NCI-H1417 (cell line): Measurements from ENCODE around the gene TCERG1L.
A peak's percentile ranks its signal among the peaks of the same experiment; 100 is the strongest.
"Not testable (repeated sequence)": the region's sequence is repeated elsewhere in the genome, so short reads cannot be mapped to it uniquely, and the experiment has no call there.

Experiments used
- DNase-seq, 3 experiments: peaks; one replicate each; lab custom pipeline; 2025; lab: John Stamatoyannopoulos, UW

Gene TCERG1L

DNA sequence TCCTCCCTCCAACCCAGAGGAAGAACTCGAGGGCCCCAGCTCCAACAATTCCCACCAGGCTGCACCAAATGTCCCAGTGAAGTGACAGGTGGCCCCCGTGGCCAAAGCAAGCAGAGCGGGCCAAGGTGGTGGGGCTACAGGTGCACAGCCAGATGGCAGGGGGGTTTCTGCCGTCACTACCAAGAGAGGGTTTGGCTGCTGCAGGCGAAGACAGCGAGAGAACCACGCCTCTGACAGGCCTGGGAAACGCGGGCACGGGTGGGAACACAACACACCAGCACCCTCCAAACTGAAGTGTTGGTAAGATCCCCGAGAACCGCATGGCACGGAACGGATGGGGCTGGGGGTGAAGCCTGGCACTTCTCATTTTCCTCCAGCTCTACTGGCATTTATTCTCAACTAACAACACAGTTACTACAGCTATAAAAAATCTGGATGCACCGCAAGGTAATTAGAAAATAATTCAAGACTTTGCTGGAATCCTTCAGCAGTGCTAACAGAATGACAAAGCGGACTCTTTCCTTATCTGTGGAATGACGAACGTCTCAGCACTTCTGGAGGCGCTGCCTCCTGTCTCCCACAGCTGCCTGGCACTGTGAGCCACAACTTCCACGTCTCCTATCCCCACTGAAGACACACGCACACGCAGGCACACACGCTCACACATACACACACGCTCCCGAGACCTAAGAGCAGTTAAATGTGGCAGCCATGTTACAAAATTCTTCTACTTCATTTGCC lies 167.9 kb downstream of the TCERG1L start:
- DNase-seq = no peak

DNA sequence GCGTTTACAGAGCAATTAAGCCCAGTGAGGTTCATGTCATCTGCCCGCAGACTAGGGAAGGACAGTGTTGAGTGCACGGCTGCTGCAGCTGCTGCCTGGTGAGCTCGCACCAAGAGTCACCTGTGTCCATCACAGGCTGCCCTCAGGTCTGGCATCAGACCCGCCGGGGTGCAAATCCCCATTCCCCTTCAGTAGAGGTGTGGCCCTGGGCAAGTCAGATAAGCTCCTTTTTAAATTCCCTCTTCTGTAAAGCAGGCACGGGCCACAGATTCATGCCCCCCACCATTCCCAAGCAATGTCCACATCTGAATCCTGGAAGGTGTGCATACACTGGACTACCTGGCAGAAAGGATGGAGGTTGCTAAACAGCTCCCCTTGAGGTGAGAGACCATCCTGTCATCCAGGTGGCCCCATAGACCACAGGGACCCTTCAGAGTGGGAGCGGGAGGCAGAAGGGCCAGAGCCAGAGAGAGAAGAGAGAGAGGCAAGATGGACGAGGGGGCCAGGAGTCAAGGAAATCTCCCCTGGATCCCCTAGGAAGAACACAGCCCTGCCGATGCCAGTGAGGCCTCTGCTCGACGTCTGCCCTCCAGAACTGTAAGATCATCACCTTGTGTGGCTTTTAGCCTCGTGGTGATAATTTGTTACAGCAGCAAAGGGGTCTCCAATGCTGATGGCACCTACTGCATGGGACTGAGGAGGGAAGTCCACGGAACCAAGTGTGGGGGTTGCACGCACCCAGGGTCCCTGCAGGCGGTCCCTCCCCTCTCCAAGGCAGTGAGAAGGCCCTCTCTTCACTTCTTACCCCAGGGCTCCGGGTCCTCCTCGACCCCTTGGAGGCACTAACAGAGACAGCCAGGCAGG lies 168.8 kb downstream of the TCERG1L start:
- DNase-seq = peak in 1 of 3 experiments; percentile 71

DNA sequence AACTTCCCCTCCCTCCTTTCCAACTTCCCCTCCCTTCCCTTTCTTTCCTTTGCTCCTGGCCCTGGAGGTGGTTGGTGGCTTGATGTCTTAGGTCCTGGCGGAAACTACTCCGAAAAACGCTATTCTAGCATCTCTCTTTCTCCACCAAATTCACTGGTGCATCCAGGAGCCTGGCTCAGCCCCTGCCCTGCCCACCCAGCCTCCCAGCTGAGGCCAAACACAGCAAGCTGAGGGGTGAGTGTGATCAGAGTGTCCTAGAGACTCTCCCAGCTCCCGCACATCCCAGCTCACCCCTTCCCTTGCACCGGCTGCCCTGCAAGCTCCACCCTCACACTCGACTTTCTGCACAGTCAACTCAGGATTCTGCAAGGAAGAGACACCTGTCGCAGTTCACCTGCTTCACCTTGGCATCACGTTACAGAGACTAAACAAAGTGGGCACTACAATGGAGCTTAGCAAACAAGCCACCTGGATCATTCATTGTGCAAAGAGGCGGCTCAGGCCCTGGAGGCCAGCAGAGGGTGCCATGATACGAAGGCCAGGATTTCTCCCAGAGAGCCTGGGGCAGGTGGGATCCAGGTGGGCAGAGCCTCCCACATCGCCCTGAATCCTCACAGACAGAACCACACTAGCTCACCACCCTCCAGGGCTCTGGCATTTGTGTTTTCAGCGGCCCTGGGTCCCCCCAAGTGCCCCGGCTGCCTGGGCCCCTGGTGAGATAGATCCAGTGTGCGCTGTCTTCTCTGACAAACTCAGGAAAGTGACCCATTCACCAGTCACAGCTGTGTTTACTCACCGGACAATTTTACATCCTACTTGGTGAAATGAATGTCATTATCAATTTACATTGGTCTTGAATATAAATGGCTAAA lies 169.6 kb downstream of the TCERG1L start:
- DNase-seq = peak; percentile 81 to 98 (median 89)

DNA sequence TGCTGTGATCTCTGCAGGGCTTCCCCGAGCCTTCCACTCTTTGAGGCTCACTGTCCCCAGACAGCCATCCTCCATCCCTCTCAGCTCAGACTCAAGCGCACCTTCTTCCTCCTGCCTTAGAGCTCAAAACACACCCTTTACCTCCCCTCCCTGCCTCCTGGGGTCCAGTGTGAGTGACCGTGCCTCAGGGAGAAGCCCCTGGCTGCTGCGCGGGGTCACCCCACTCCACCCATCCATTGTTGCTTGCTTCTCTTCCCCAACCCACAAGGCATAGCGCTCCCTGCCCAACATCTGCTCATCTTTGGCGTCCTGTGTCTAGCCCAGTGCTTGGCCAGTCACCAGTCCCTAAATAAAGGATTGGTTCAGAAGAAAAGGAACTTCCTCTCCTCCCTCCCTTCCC lies 170.3 kb downstream of the TCERG1L start:
- DNase-seq = no peak

DNA sequence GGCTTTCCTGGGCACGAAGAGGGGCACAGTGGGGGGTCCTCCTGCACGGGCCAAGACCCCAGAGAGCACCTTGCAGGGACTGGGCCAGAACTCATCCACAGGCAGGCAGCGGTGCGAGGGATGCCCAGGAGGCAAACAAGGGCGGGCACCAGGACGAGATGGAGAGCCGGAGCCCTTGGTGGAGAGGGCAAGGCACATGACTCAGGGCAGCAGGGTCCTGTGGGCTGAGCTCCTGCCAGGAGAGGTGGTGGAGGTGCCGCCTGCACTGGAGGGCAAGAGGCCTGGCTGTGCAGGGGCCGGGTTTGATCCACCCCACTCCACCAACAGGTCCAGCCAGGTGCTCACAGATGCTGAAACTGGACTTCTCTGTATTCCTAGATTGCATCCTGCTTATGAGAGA lies 170.9 kb downstream of the TCERG1L start:
- DNase-seq = no peak

DNA sequence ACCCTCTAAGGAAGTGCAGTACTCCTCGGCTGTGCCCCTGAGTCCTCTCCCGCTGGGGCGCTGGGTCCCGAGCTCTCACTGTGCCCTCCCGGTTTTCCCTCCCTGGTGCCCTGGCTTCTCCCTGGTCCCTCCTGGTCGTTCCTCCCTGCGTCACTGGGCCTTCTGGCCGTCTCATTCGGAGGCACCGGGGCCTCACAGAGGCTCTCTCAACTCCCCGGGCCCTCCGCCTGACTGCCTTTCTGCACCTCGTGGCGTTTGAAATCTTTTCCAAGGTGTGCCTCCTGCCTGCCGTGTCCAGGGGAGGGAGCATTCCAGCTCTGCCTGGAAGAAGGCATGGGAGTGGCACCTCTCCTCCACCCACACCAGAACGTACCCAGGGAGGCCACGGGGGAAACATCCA lies 174.3 kb downstream of the TCERG1L start:
- DNase-seq = no peak

DNA sequence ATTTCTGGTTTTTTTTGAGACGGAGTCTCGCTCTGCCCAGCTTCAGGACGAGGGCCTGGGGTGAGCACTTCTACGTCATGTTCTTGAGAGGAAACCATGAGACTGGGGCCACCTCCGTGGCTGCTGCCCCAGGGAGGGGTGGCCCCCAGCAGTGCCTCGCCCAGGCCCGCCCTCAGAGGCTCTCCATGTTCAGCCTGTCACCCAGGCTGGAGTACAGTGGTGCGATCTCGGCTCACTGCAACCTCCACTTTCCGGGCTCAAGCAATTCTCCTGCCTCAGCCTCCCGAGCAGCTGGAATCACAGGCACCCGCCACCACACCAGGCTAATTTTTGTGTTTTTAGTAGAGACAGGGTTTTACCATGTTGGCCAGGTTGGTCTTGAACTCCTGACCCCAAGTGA lies 175.2 kb downstream of the TCERG1L start:
- DNase-seq = not testable (repeated sequence)

DNA sequence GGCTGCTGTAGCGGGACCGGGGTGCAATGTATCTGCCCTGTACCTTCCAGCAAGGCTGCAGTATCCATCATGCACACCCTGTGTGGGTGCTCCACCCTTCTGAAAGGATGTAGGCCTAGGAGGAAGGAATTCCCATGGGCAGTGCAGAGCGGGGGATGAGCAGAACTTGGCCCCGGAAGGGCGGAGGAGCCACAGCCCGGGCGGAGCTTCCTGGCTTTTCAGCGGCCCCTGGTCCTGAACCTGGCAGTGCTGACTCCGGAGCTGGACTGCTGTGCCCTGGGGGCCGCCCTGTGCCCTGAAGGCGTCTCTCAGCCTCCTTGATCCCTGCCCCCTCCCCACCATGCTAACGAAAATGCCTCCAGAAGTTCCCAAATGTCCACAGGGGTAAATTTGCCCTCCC lies 175.8 kb downstream of the TCERG1L start:
- DNase-seq = no peak

DNA sequence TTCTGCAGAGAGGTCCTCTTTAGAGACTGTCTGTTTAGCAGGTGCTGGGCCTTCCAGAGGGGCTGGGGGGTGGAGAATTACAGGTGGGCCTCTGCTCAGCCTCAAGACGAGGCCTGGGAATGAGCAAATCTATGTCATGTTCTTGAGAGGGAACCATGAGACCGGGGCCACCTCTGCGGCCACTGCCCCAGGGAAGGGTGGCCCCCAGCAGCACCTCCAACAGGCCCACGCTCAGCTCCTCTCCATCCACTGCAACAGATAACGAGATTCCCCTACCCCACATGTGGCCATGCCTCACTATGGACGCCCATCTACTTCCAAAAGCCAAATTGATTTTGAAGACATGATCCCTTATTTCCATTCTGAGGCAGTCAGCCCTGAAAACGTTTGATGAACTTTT lies 176.9 kb downstream of the TCERG1L start:
- DNase-seq = no peak

DNA sequence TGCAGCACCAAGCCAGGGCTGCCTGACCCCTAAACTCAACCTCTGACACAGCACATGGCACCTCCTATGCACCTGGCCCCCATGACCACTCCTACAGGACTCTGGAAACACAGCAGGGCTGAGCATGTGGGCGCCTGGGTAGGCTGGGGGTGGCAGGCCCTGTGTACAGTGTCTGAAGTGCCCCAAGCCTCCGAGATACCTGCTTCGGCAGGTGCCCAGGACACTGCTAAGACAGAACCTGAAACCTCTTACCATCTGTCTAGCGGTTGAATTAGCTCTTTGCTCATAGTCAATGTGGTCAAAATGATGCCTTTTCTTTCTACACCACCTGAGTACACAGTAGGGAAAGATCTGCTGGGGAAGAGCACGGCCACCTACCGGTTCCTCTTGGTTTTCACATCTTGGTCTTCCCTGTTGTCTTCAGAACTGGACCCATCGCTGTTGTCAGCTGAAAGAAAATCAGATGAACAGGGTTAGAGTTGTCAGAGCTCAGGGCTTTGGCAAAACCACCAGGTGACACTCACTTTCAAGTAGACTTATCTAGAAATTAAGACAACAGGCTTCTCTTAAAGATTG lies 177.4 kb downstream of the TCERG1L start:
- no peak for DNase-seq

DNA sequence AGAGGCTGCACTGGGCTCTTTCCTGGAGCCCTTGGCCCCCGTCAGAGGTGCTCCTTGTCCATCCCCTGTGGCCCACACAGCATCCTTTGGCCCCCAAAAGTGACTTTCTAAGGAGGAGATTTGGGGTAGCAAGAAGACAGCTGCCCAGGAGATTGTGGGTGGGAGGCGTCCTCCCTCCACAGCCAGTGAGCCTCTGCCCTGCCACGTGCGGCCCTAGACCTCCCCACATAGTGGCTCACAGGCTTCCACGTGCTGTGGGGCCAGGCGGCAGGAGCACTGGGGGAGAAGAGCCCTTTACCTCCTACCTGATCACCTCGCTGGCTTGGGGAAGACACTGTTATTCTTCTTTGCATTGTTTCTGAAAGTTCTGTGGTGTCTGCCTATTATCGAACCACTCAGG lies 178.8 kb downstream of the TCERG1L start:
- DNase-seq = no peak

DNA sequence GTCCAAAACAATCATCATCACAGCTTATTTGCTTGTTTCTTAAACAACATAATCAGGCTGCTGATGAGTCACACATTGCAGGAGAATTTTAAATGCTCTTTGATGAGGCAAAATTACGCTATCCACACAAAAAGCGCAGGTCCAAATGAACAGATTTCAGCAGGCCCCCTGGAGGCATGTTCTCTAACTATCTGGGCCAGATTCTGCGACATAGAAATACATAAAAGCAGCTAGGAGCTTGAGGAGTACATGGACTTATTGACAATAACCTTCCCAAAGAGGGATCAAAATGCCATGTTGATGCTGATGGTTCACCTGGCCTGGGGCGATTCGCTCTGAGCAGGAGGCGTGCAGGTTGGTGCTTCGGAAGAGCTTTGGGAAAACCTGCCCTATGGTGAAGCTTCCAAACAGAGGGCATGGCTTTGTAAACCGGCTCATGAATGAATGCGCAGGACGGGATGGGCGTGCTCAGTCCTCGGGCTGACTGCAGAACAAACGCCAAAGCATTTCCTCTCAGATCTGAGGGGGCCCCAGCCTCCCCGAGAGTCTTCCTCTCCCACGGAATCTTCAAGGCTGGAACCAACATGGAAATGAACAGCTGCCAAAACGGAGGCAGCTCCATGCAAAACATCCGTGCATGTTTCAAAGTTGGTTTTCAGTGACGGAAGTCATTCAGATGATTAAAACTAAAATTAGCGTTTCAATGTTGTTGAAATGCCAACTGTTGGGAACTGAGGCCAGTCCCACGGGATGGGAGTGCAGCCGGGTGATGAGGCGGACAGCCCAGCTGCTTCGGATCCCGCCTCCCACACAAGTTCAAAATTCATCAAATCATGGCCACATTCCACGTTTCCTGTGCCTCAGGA lies 179.6 kb downstream of the TCERG1L start:
- DNase-seq = no peak

DNA sequence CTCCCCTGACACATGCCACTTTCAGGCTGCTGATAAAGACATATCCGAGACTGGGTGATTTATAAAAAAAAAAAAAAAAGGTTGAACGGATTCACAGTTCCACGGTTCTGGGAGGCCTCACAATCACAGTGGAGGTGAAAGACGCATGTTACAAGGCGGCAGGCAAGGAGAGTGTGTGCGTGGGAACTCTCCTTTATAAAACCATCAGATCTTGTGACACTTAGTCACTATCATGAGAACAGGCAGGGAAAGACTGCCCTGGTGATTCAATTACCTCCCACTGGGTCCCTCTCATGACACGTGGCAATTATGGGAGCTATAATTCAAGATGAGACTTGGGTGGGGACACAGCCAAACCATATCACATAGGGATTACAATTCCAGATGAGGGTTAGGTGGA lies 181.5 kb downstream of the TCERG1L start:
- DNase-seq = peak in 1 of 3 experiments; percentile 4

DNA sequence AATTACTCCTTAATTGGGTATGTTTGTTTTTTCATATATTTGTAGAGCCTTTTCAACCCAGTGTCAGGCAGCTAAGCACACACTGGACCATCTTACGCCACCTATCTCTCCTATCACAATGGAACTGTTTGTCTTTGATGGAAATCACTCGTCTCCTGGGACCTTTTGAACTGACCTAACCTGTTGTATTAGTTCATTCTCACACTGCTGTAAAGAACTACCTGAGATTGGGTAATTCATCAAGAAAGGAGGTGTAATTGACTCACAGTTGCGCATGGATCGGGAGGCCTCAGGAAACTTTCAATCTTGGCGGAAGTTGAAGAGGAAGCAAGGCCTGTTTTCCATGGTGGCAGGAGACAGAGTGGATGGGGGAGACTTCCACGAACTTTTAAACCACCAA lies 182.0 kb downstream of the TCERG1L start:
- DNase-seq = peak in 1 of 3 experiments; percentile 8

DNA sequence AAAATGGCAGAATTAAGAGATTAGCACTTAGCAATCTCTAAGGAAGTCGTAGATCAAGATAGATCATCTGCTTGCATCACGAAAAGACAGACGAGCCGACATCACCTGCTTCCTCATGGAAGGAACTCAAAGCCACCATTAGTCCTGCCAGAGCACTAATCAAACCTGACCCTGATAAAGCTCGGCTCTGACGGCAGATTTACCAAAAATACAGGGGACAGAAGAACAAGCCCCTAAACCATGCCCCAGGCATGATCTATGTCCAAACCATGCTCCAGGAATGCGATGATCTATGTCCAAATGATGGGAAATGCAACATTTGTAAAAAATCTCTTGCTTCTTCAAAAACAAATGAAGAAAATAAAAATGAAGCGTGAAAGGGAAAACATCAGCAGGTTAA lies 182.8 kb downstream of the TCERG1L start:
- no peak for DNase-seq

DNA sequence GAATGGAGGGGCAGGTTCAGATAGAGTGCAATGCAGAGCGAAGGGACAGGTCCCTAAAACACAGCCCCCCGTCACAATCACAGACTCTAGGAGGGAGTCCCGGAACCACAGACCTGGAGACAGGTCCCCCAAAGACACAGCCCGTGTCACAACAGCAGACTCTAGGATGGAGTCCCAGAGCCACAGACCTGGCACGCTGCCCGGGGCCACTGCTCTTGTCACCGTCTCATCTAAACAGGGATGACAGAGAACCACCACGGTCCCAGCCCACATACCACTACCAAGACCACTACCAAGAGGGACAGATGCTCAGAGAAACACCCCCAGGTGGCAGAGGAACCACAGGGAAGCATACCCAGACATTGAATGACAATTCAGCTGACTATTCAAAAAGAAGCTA lies 183.9 kb downstream of the TCERG1L start:
- no peak for DNase-seq

DNA sequence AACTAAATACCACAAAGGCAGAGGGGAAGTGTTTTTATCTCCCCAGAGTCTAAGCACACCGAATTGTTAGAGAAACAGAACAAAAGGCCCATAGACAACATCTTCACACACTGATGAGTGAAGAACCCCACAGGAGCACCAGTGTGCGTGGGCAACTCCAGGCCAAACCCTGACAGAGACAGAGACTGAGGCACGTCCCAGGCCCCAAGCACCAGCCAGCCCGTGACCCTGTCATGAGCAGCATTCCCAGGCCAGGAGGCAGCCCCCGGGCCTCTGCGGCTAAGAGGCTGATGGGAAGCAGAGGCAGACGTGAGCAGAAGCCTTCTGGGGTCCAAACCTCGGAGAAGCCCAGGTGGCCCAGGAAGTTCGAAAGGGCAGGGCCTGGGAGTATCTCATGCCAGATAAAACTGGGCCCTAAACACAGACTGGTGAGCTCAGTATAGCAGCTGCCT lies 184.4 kb downstream of the TCERG1L start:
- no peak for DNase-seq

DNA sequence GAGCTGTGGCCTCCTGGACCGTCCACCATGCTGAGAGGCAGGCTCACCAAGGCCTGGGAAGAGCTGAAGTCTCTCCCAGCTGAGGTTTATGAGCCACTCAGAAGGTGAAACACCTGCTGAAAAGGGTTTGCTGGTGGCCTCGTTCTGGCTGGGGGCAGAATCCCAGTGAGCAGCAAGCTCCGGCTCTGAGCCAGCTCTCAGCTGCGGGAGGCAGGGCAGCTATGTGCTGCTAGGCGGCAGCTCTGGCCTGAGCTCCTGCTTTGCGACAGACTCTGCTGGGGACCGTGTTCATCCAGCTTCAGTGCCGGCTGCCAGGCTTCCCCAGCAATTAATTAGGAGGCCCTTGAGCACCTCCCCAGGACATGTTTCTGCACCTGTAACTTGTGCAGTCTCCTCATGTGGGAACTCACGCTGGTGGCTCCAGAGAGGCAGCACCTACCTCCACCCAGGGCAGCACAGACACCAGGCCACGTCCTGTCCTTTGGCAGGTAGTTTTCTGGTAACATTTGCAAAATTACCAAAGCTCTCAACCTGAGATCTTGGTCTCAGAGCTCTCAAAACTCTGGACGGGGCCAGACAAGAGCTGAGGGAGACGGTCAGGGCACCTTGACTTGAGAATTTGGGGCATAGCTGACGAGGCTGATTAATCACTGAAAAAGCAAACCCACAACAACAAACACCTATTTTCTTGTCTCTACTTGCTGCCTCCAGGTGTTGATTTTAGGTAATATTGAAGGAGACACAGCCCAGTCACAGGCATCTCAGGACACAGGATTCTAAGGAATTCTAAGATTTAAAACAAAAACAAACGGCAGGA lies 185.0 kb downstream of the TCERG1L start:
- peak; percentile 38 to 83 (median 62) for DNase-seq

DNA sequence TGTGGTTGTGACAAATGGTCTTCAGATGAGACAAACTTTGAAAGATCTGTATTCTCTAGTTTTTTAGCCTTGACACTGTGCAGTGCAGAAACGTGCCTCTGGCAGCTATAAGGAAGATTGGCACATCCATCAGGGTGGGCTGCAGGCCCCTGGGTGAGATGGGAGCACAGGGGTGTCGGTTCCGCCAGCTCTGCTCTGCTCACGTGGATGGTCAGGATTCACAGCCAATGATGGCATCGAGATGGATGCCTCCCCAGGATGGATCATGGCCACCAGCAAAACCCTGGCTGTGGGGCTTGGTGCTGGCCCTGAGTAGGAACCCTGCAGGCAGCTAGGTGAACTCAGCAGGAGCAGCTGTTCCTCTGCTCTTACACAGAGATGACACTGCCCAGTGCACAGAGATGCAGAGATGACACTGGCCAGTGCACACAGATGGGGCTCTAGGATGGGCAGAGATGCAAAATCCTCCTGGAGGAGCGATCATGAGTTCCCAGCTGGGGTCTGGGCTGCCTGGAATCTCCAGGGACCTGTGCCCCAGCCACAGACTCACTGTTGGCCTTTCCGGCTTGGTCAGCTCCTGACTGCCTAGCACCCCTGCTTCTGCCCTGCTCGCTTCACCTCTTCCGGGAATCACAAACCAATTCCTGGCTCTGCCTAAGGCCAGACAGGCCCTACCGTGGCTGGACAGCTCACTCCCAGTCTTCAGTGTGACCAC lies 185.9 kb downstream of the TCERG1L start:
- DNase-seq = no peak
